ENCODE results near the gene DNER. TPM values are rescaled to one million over a fixed set of nuclear protein-coding genes. Genes with fewer than 3 reads are reported as not detected.
A peak's percentile ranks its signal among the peaks of the same experiment; 100 is the strongest.

The DNER gene
- total and polyA plus RNA-seq, 2 experiments from 2014 or later = 4.7 to 8.8 TPM

- no peaks in the 10 kb centered on the region for H3K9me2 ChIP-seq (ENCODE audit: insufficient read depth)
- peak; percentile 35; the same call in 1 of the 3 replicates for ATAC-seq
- peaks cover 4% of the 10 kb centered on the region for H3K27me3 Mint-ChIP-seq (ENCODE audit: insufficient read depth, low read depth, poor library complexity)
- no peak overlapping the region for H3K27ac ChIP-seq (ENCODE audit: low read depth)
- TF ChIP-seq ETS1 (IDR thresholded peaks at IDR 0.05) (no peak), ZNF114 (CRISPR knock-in tag; IDR thresholded peaks at IDR 0.05) (no peak), ZNF462 (CRISPR knock-in tag; IDR thresholded peaks at IDR 0.05) (no peak), ZNF331 (CRISPR knock-in tag; IDR thresholded peaks at IDR 0.05; ENCODE audit: low read depth) (no peak)
- H4K20me1 ChIP-seq (replicated peaks; ENCODE audit: insufficient read depth) = no peaks in the 10 kb centered on the region; the same call in 1 of the 2 replicates
- DNase-seq (ENCODE audit: low spot score) = peak; percentile 13
- H3K4me2 ChIP-seq = no peak overlapping the region
- no peaks in the 10 kb centered on the region for H3K79me2 ChIP-seq (replicated peaks; ENCODE audit: insufficient read depth)
- no peaks in the 10 kb centered on the region for H3K27me3 ChIP-seq (ENCODE audit: insufficient read depth)
- H2AFZ ChIP-seq = no peak overlapping the region; the same call in 1 of the 2 replicates
- H3K9me3 Mint-ChIP-seq = no peaks in the 10 kb centered on the region
- no peaks in the 10 kb centered on the region for H3K36me3 Mint-ChIP-seq (ENCODE audit: low read depth)
- no peak overlapping the region for H3K4me3 ChIP-seq
- peaks cover 14% of the 10 kb centered on the region for H3K4me1 ChIP-seq (ENCODE audit: insufficient read depth)
- H3K36me3 ChIP-seq (ENCODE audit: insufficient read depth) = no peaks in the 10 kb centered on the region
- no peak overlapping the region for H3K4me3 Mint-ChIP-seq
- H3K27ac Mint-ChIP-seq = no peak overlapping the region
- peaks cover 11% of the 10 kb centered on the region; the same call in 2 of the 3 replicates for H3K4me1 Mint-ChIP-seq
- no peaks in the 10 kb centered on the region for H3F3A ChIP-seq (replicated peaks; ENCODE audit: low read depth)
Observed at GRCh38 chr2:229520691-229521096, 193.7 kb downstream of the DNER start.

Measured in GM23338 (cell line).